NB4 (cell line): ENCODE data around the gene ADCY5.

Experiments
- DNase-seq: peaks from one replicate; pipeline ENCODE4 v3.0.0; 2010; ENCODE audit warnings: low read depth
- H3K4me3 ChIP-seq: one replicate; pipeline ENCODE4 v1.5.1; 2011; ENCODE audit warnings: mild to moderate bottlenecking, low read depth, low read length, moderate library complexity
- MYC ChIP-seq: IDR thresholded peaks from 2 replicates; pipeline ENCODE4 v1.6.1; 2011; ENCODE audit warnings: low read depth, low read length
- POLR2A ChIP-seq: IDR thresholded peaks from 2 replicates; pipeline ENCODE4 v1.6.1; 2011; ENCODE audit warnings: mild to moderate bottlenecking; ENCODE audit not compliant: insufficient read length; ENCODE audit errors: extremely low read depth
- TF ChIP-seq, protein P1 (sequence below): IDR thresholded peaks from 2 replicates; pipeline ENCODE4 v1.6.1; 2011; ENCODE audit warnings: low read depth, low read length
- TF ChIP-seq, protein P2 (sequence below): IDR thresholded peaks from one replicate; pipeline ENCODE4 v1.5.1; 2012; ENCODE audit warnings: low read depth, low read length

The ADCY5 gene

DNA sequence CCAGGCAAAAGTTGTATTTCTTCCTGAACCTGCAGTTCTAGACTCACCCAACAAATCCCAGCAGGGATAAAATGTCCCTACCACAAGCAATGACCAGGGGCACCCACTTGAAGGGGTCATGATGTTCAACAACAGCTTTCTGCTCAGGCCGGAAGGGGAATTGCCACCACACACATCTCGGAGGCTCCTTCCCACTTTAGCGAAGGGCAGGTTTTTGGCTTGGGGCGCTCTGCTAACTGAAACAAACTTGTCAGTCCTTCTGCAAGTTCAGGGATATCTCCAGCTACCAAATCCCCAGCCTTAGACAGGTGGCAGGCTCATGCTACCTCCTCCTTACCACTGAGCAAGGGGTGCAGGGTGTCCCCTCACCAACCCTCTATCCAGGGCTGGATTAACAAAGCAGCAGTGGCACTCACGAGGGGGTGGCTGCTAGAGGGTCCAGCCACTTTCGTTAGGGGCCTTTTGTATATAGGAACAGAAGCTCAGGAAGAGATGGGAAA, 2.2 kb downstream of the ADCY5 start:
- DNase-seq: no peak
- H3K4me3 ChIP-seq: no peak overlapping the region

DNA sequence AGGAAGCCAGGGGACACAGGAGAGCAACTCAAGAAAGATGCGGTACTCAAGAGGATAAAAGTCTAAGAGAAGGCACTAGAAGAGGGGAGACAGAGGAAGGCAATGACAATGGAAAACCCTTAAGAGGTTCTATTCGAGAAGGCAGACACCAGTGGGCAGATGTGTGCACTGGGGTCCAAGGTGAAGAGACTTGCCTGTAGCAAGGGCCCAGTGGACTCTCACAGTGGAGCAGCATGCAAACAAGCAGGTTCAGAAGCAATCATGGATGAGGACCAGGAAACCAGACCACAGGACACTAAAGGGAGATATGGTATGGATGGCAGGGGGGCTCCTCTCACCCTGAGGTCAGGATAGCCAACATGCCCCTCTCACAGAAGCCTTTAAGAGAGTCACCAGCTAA, 2.7 kb downstream of the ADCY5 start:
- DNase-seq: no peak
- H3K4me3 ChIP-seq: no peak overlapping the region
- TF ChIP-seq POLR2A (no peak), MYC (no peak)
- TF ChIP-seq, protein P1, sequence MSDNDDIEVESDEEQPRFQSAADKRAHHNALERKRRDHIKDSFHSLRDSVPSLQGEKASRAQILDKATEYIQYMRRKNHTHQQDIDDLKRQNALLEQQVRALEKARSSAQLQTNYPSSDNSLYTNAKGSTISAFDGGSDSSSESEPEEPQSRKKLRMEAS: no peak
- TF ChIP-seq, protein P2, sequence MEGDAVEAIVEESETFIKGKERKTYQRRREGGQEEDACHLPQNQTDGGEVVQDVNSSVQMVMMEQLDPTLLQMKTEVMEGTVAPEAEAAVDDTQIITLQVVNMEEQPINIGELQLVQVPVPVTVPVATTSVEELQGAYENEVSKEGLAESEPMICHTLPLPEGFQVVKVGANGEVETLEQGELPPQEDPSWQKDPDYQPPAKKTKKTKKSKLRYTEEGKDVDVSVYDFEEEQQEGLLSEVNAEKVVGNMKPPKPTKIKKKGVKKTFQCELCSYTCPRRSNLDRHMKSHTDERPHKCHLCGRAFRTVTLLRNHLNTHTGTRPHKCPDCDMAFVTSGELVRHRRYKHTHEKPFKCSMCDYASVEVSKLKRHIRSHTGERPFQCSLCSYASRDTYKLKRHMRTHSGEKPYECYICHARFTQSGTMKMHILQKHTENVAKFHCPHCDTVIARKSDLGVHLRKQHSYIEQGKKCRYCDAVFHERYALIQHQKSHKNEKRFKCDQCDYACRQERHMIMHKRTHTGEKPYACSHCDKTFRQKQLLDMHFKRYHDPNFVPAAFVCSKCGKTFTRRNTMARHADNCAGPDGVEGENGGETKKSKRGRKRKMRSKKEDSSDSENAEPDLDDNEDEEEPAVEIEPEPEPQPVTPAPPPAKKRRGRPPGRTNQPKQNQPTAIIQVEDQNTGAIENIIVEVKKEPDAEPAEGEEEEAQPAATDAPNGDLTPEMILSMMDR: no peak

More for the DNA sequence above, 2.2 kb downstream of the ADCY5 start:
- TF ChIP-seq POLR2A: no peak

DNA sequence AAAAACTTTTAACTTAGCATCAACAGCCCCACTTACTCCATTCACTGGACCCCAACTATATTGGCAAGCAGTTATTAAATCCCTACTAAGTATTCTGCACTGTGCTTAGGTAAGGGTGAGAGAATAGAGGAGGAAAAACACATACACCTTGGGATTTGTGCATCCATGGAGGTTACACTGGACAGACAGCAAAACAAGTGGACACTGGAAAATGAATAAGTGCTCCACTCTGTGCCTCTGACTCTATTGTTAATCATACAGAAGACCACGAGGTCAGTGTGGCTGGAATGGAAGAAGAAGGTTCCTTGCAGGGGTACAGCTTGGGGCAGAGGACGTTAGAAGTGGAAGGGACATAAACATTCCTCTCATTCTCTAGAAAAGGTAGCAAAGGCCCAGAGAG, 3.2 kb downstream of the ADCY5 start:
- DNase-seq: no peak
- TF ChIP-seq, protein P2: no peak
- TF ChIP-seq POLR2A: no peak
- no peak overlapping the region for H3K4me3 ChIP-seq

DNA sequence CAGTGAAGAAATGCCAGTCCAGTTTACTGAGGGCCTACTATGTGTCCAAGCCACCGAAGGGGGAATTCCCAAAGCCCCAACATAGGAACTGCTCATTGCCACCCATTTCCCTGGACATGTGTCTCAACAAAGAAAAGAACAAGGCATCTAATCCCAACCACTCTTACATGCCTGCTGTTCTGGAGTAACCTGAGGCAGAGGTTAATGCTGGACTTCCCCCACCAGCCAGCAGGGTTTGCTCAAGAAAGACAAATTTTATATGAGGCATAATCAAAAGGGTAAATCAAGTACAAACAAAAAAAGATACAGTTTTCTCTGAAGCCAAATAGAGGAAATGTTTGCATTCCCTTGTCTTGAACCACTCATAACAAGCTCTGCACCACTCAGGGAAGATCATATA, 4.1 kb downstream of the ADCY5 start:
- TF ChIP-seq MYC: no peak
- TF ChIP-seq, protein P1: no peak
- TF ChIP-seq POLR2A: no peak
- TF ChIP-seq, protein P2: no peak
- no peak overlapping the region for H3K4me3 ChIP-seq
- DNase-seq: no peak

DNA sequence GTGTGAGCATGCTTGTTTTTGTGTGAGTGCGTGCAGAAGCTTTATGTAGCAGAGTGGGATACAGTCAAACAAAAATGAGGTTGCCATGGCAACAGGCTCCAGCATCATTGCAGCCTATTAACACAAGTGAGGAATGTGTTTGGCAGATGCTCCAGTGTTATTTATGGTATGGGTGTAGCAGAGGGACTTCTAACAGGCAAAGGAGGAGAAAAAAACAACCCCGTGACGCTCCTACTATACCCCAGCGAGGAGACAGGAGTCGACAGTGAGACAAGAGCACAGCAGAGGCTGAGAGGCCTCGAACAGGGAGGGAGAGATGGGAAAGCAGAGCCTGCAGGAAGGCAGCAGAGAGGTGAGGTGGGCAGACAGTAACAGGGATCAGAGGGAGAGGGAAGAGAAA, 4.9 kb downstream of the ADCY5 start:
- DNase-seq: no peak
- no peak overlapping the region for H3K4me3 ChIP-seq
- TF ChIP-seq, protein P1: no peak
- TF ChIP-seq, protein P2: no peak
- TF ChIP-seq POLR2A: no peak
- no peak for TF ChIP-seq MYC

DNA sequence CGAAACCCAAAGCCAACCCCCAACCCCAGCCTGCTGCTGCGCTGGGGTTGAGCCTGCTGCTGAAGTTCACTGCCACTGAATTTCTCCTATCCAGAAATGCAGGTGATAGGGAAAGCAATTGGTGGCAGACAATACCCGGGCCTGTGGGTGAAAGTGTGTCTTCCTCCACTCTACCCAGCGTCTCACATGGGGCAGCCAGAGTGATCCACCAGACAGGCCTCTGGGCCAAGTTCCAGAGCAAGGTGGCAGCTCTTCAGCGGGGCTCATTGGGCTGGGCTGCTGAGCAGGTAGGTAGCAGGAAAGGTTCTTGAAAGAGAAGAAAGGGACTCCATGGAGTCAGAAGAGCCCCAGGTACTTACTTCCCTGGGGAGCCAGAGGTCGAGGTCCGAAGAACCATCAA, 6.0 kb downstream of the ADCY5 start:
- TF ChIP-seq, protein P2: no peak
- no peak for TF ChIP-seq POLR2A
- TF ChIP-seq MYC: no peak
- TF ChIP-seq, protein P1: no peak
- DNase-seq: no peak

More for the DNA sequence above, 6.0 kb downstream of the ADCY5 start:
- H3K4me3 ChIP-seq: no peak overlapping the region
